ENCODE results near the gene YJEFN3. TPM values are rescaled to one million over a fixed set of nuclear protein-coding genes. Genes with fewer than 3 reads are reported as not detected.
A peak's percentile ranks its signal among the peaks of the same experiment; 100 is the strongest.

Gene YJEFN3
- total RNA-seq, 2 donors from 2014 or later: 2.6 to 11.2 TPM

GRCh38 chr19:19539698-19540063 is 11.0 kb downstream of the YJEFN3 start:
- Histone ChIP-seq H3K4me3 (no peak overlapping the region), H3K27ac (no peak overlapping the region), H3K4me1 (peaks cover 28% of the 10 kb centered on the region), H3K27me3 (peaks cover 0 to 30% of the 10 kb centered on the region in 2 donors), H3K9me3 (no peaks in the 10 kb centered on the region), H3K36me3 (replicated peaks in 1 of 2; ENCODE audit: insufficient read depth in 1 of 2, low read depth in 2 of 2) (no peaks in the 10 kb centered on the region)
- intact Hi-C loops (cut with DNase I): loop anchor here (5.0 kb wide), 1 partner anchor 418 kb away; no protein-coding TSS in a partner anchor
- WGBS, 2 donors: 30 to 41% methylated on average over 2 to 19 of the region's 19 CpGs
- no peak for DNase-seq
- no peak for TF ChIP-seq POLR2A (IDR thresholded peaks at IDR 0.05)
- TF ChIP-seq, protein P1, sequence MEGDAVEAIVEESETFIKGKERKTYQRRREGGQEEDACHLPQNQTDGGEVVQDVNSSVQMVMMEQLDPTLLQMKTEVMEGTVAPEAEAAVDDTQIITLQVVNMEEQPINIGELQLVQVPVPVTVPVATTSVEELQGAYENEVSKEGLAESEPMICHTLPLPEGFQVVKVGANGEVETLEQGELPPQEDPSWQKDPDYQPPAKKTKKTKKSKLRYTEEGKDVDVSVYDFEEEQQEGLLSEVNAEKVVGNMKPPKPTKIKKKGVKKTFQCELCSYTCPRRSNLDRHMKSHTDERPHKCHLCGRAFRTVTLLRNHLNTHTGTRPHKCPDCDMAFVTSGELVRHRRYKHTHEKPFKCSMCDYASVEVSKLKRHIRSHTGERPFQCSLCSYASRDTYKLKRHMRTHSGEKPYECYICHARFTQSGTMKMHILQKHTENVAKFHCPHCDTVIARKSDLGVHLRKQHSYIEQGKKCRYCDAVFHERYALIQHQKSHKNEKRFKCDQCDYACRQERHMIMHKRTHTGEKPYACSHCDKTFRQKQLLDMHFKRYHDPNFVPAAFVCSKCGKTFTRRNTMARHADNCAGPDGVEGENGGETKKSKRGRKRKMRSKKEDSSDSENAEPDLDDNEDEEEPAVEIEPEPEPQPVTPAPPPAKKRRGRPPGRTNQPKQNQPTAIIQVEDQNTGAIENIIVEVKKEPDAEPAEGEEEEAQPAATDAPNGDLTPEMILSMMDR (IDR thresholded peaks at IDR 0.05): no peak
- ATAC-seq: no peak

GRCh38 chr19:19540064-19540714 is 11.5 kb downstream of the YJEFN3 start:
- intact Hi-C loops (cut with DNase I): no loop called here
- H3K36me3 ChIP-seq (replicated peaks in 1 of 2; ENCODE audit: insufficient read depth in 1 of 2, low read depth in 2 of 2): no peaks in the 10 kb centered on the region
- no peaks in the 10 kb centered on the region for H3K9me3 ChIP-seq
- peaks cover 28% of the 10 kb centered on the region for H3K4me1 ChIP-seq
- 15 to 16% methylated on average over 4 to 64 of the region's 74 CpGs for whole genome bisulfite sequencing, 2 donors
- no peak overlapping the region for H3K27ac ChIP-seq
- peaks cover 0 to 30% of the 10 kb centered on the region in 2 donors for H3K27me3 ChIP-seq
- H3K4me3 ChIP-seq: no peak overlapping the region
- DNase-seq: peak; percentile 37 to 64 (median 47)
- peak; percentile 22 for ATAC-seq
- TF ChIP-seq, protein P1 (IDR thresholded peaks at IDR 0.05): no peak
- no peak for TF ChIP-seq POLR2A (IDR thresholded peaks at IDR 0.05)

- Histone ChIP-seq H3K27ac (no peak overlapping the region), H3K9me3 (no peaks in the 10 kb centered on the region), H3K36me3 (replicated peaks in 1 of 2; ENCODE audit: insufficient read depth in 1 of 2, low read depth in 2 of 2) (no peaks in the 10 kb centered on the region), H3K4me1 (peaks cover 28% of the 10 kb centered on the region), H3K4me3 (no peak overlapping the region), H3K27me3 (peaks cover 0 to 30% of the 10 kb centered on the region in 2 donors)
- no peak for TF ChIP-seq POLR2A (IDR thresholded peaks at IDR 0.05)
- TF ChIP-seq, protein P1 (IDR thresholded peaks at IDR 0.05): no peak
- intact Hi-C loops (cut with DNase I): no loop called here
- 4 to 8% methylated on average over 33 to 45 of the region's 45 CpGs for WGBS, 2 donors
- ATAC-seq: peak; percentile 20
- DNase-seq: peak; percentile 28 to 59 (median 36)
These were observed 12.2 kb downstream of the YJEFN3 start for GRCh38 chr19:19540715-19541515.

DNA sequence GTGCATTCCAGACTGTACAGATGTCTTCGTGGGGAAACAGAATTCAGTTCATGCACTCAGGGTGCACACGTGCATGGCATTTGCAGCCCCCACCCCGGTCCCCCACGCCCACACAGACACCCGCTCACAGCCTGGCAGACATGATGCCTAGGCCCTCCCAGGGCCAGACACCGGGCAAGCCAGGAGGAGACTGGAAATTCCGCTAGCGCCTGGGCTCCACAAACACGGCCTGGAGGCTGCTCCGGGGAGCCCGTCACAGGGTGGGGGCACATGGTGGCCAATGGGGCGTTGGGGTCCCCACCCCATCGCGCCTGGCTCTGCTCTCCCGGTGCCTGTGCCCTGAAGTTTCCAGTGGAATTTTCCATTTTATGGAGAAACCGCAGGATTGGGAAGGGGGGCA is 12.9 kb downstream of the YJEFN3 start:
- ATAC-seq: no peak
- H3K36me3 ChIP-seq (replicated peaks in 1 of 2; ENCODE audit: insufficient read depth in 1 of 2, low read depth in 2 of 2): no peaks in the 10 kb centered on the region
- 74 to 76% methylated on average over 5 to 15 of the region's 16 CpGs for WGBS, 2 donors
- intact Hi-C loops (cut with DNase I): no loop called here
- DNase-seq: no peak
- H3K4me1 ChIP-seq: peaks cover 28% of the 10 kb centered on the region
- no peak for TF ChIP-seq POLR2A (IDR thresholded peaks at IDR 0.05)
- TF ChIP-seq, protein P1 (IDR thresholded peaks at IDR 0.05): no peak
- H3K4me3 ChIP-seq: no peak overlapping the region
- no peak overlapping the region for H3K27ac ChIP-seq
- H3K27me3 ChIP-seq: peaks cover 0 to 30% of the 10 kb centered on the region in 2 donors
- no peaks in the 10 kb centered on the region for H3K9me3 ChIP-seq

Measured in body of pancreas (tissue), 4 donors.